Chondrocyte (in vitro differentiated cells): ENCODE measurements around the gene PAIP2B. TPM values are rescaled to one million over a fixed set of nuclear protein-coding genes. Genes with fewer than 3 reads are reported as not detected.

Experiments used
- DNase-seq: peaks from one replicate; pipeline ENCODE4 v3.0.0; 2021; ENCODE audit warnings: mixed read lengths, low spot score
- H3K27ac Mint-ChIP-seq: one replicate; pipeline ENCODE4 v1.8.0; 2021; ENCODE audit warnings: mild to moderate bottlenecking, moderate library complexity, mixed read lengths; ENCODE audit not compliant: unreplicated experiment
- H3K27me3 Mint-ChIP-seq: 2 replicates; pipeline ENCODE4 v1.8.0; 2021; ENCODE audit warnings: low read depth, mixed read lengths
- H3K36me3 Mint-ChIP-seq: 2 replicates; pipeline ENCODE4 v1.8.0; 2021; ENCODE audit warnings: low read depth, mixed read lengths
- H3K4me1 Mint-ChIP-seq: 2 replicates; pipeline ENCODE4 v1.8.0; 2021; ENCODE audit warnings: low read depth, mild to moderate bottlenecking, mixed read lengths
- H3K4me3 Mint-ChIP-seq: one replicate; pipeline ENCODE4 v1.8.0; 2021; ENCODE audit warnings: mild to moderate bottlenecking, moderate library complexity, mixed read lengths; ENCODE audit not compliant: unreplicated experiment
- H3K9me3 Mint-ChIP-seq: 2 replicates; pipeline ENCODE4 v1.8.0; 2021; ENCODE audit warnings: low read depth, mixed read lengths
- CTCF ChIP-seq: fragments of 200-600 bp; sonication (generic); IDR thresholded peaks from 2 replicates; pipeline ENCODE4 v1.5.0; 2021; ENCODE audit warnings: antibody characterized with exemption, mild to moderate bottlenecking, moderate library complexity
- long read RNA-seq: library from polyadenylated mRNA; stranded (forward); transcript quantifications from one replicate; pipeline ENCODE4 v2.0.0, GENCODE V29; 2021
- total RNA-seq: library from RNA; stranded (reverse); gene quantifications from 3 replicates; pipeline ENCODE4 v1.2.1, GENCODE V29; 2021

Gene PAIP2B
- 0.67 to 0.73 TPM (median 0.70 TPM) in 3 replicates for total RNA-seq
- long read RNA-seq, partial matches to known transcripts, result 0 of 1 reads
- long read RNA-seq, other reads (novel, unspliced or antisense), result 1 of 1 reads

- Mint-ChIP-seq H3K27me3 (peaks cover 27% of the 10 kb centered on the region), H3K36me3 (no peaks in the 10 kb centered on the region), H3K4me3 (peak within 1 kb of the TSS; percentile 93), H3K9me3 (peaks cover 5% of the 10 kb centered on the region), H3K27ac (peak within 1 kb of the TSS; percentile 69), H3K4me1 (peaks cover 13% of the 10 kb centered on the region)
- TF ChIP-seq CTCF, result no peak
- peak; percentile 96 for DNase-seq
These were observed at the start of gene PAIP2B for GRCh38 chr2:71226965-71227560. Gene PAIP2B, minus strand, starts transcription at chr2:71227103. Its CDS starts 24,514 bp downstream, at chr2:71202589.

- Mint-ChIP-seq H3K36me3 (no peaks in the 10 kb centered on the region), H3K27ac (no peak overlapping the region), H3K27me3 (peaks cover 48% of the 10 kb centered on the region), H3K9me3 (peaks cover 14% of the 10 kb centered on the region), H3K4me3 (peak overlapping the region; percentile 63), H3K4me1 (peaks cover 16% of the 10 kb centered on the region)
- DNase-seq, result no peak
- TF ChIP-seq CTCF, result no peak
These were observed 49.0 kb upstream of the PAIP2B start for GRCh38 chr2:71275939-71276310.

GRCh38 chr2:71269511-71270090 lies 42.7 kb upstream of the PAIP2B start:
- peaks cover 55% of the 10 kb centered on the region for H3K27me3 Mint-ChIP-seq

GRCh38 chr2:71263386-71263785 lies 36.5 kb upstream of the PAIP2B start:
- H3K27me3 Mint-ChIP-seq, result peaks cover 45% of the 10 kb centered on the region
- no peak overlapping the region for H3K4me3 Mint-ChIP-seq

More at GRCh38 chr2:71269511-71270090, 42.7 kb upstream of the PAIP2B start:
- TF ChIP-seq CTCF, result no peak
- DNase-seq, result no peak
- H3K4me1 Mint-ChIP-seq, result no peaks in the 10 kb centered on the region
- H3K36me3 Mint-ChIP-seq, result no peaks in the 10 kb centered on the region
- peaks cover 14% of the 10 kb centered on the region for H3K9me3 Mint-ChIP-seq
- no peak overlapping the region for H3K4me3 Mint-ChIP-seq
- no peak overlapping the region for H3K27ac Mint-ChIP-seq

GRCh38 chr2:71261534-71261933 lies 34.6 kb upstream of the PAIP2B start:
- Mint-ChIP-seq H3K36me3 (no peaks in the 10 kb centered on the region), H3K27me3 (peaks cover 53% of the 10 kb centered on the region), H3K4me1 (no peaks in the 10 kb centered on the region), H3K27ac (no peak overlapping the region), H3K9me3 (peaks cover 4% of the 10 kb centered on the region), H3K4me3 (no peak overlapping the region)
- DNase-seq, result no peak
- no peak for TF ChIP-seq CTCF

More at GRCh38 chr2:71263386-71263785, 36.5 kb upstream of the PAIP2B start:
- Mint-ChIP-seq H3K36me3 (no peaks in the 10 kb centered on the region), H3K27ac (no peak overlapping the region), H3K4me1 (no peaks in the 10 kb centered on the region), H3K9me3 (peaks cover 4% of the 10 kb centered on the region)
- TF ChIP-seq CTCF, result no peak
- DNase-seq, result no peak
